ENCODE measurements around the gene DCLK1.

The DCLK1 gene

GRCh38 chr13:35797991-35798390 lies 333.2 kb downstream of the DCLK1 start:
- TF ChIP-seq SIN3A (IDR thresholded peaks at IDR 0.05; ENCODE audit: borderline replicate concordance, insufficient read depth, low read length) (no peak), TAF1 (IDR thresholded peaks at IDR 0.05; ENCODE audit: borderline replicate concordance, insufficient read depth, low read length) (no peak), FOXP2 (optimal IDR thresholded peaks at IDR 0.05; ENCODE audit: borderline replicate concordance, extremely low read depth, extremely low read length, insufficient read depth) (no peak), REST (IDR thresholded peaks at IDR 0.05; ENCODE audit: insufficient read depth in 1 of 2, low read depth in 2 of 2, low read length in 2 of 2) (no peak), POLR2AphosphoS5 (IDR thresholded peaks at IDR 0.05; ENCODE audit: low read depth, low read length) (no peak)

GRCh38 chr13:35797244-35797643 lies 333.9 kb downstream of the DCLK1 start:
- TF ChIP-seq REST (IDR thresholded peaks at IDR 0.05; ENCODE audit: insufficient read depth in 1 of 2, low read depth in 2 of 2, low read length in 2 of 2) (no peak), FOXP2 (optimal IDR thresholded peaks at IDR 0.05; ENCODE audit: borderline replicate concordance, extremely low read depth, extremely low read length, insufficient read depth) (no peak), POLR2AphosphoS5 (IDR thresholded peaks at IDR 0.05; ENCODE audit: low read depth, low read length) (no peak), SIN3A (IDR thresholded peaks at IDR 0.05; ENCODE audit: borderline replicate concordance, insufficient read depth, low read length) (no peak), TAF1 (IDR thresholded peaks at IDR 0.05; ENCODE audit: borderline replicate concordance, insufficient read depth, low read length) (no peak)

GRCh38 chr13:35796623-35797022 lies 334.6 kb downstream of the DCLK1 start:
- TF ChIP-seq REST (IDR thresholded peaks at IDR 0.05; ENCODE audit: insufficient read depth in 1 of 2, low read depth in 2 of 2, low read length in 2 of 2) = no peak
- no peak for TF ChIP-seq FOXP2 (optimal IDR thresholded peaks at IDR 0.05; ENCODE audit: borderline replicate concordance, extremely low read depth, extremely low read length, insufficient read depth)
- no peak for TF ChIP-seq SIN3A (IDR thresholded peaks at IDR 0.05; ENCODE audit: borderline replicate concordance, insufficient read depth, low read length)
- TF ChIP-seq POLR2AphosphoS5 (IDR thresholded peaks at IDR 0.05; ENCODE audit: low read depth, low read length) = no peak
- no peak for TF ChIP-seq TAF1 (IDR thresholded peaks at IDR 0.05; ENCODE audit: borderline replicate concordance, insufficient read depth, low read length)

- no peak for TF ChIP-seq TAF1 (IDR thresholded peaks at IDR 0.05; ENCODE audit: borderline replicate concordance, insufficient read depth, low read length)
- TF ChIP-seq POLR2AphosphoS5 (IDR thresholded peaks at IDR 0.05; ENCODE audit: low read depth, low read length) = no peak
- TF ChIP-seq FOXP2 (optimal IDR thresholded peaks at IDR 0.05; ENCODE audit: borderline replicate concordance, extremely low read depth, extremely low read length, insufficient read depth) = no peak
- no peak for TF ChIP-seq SIN3A (IDR thresholded peaks at IDR 0.05; ENCODE audit: borderline replicate concordance, insufficient read depth, low read length)
- no peak for TF ChIP-seq REST (IDR thresholded peaks at IDR 0.05; ENCODE audit: insufficient read depth in 1 of 2, low read depth in 2 of 2, low read length in 2 of 2)
These were observed 336.3 kb downstream of the DCLK1 start for GRCh38 chr13:35794734-35795389.
